NCI-H2196 (cell line): ENCODE data around the gene DNER.
"Not testable (repeated sequence)": the region's sequence is repeated elsewhere in the genome, so short reads cannot be mapped to it uniquely, and the experiment has no call there.

Source experiments
- DNase-seq: peaks from one replicate; lab custom pipeline; 2025; ENCODE audit not compliant: unreplicated experiment; lab: John Stamatoyannopoulos, UW

DNER gene

DNA sequence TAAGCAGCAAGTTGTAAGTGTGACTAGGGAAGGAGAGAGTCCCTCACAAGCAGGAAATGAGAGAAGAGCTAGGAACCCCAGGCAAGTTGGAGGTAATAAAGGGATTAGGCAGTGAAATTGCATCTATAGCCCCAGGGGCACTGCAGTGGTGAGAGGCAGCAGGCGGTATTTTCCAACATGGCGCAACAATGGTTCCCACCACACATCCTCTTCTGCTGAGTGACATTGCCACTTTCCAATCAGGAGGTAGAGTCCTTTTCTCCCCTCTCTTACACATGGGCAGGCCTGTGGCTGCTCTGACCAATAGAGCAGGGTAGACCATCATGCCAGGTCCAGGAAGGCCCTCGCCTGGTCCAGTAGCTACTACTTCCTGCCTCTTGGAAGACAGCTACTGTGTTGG lies 86.6 kb downstream of the DNER start:
- DNase-seq, result no peak

DNA sequence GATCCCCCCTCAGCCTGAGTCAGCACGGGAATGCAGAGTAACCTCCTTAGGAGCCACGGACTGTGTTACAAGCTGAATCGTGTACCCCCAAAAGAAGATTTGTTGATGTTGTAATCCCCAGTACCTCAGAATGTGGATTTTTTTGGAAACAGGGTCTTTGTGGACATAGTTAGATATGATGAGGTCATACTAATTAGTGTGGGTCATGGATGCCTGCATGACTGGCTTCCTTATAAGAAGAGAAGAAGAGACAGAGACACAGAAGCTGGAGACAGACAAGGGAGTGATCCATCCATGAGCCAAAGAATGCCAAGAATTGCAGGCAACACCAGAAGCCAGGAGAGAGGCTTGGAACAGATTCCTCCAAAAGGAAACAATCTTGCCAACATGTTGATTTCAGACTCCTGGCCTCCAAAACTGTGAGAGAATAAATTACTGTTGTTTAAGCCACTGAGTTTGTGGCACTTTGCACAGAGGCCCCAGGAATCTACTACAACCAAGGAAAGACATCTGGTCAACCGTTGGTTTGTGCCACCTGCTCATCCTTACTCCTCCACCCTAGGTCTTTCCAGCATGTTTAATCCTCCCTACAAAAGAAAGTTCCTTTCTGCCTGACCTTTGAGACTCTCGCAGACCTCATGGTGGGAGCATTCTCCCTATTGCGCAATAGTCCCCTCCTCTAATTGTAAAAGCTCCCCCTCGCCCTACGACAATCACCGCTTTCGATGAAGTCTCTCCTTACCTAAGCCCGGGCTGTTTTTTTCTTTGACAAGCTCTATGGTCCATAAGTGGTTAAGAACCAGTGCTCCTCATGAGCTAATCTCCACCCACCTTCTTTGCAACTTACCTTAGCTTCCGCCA lies 91.6 kb downstream of the DNER start:
- DNase-seq, result no peak

DNA sequence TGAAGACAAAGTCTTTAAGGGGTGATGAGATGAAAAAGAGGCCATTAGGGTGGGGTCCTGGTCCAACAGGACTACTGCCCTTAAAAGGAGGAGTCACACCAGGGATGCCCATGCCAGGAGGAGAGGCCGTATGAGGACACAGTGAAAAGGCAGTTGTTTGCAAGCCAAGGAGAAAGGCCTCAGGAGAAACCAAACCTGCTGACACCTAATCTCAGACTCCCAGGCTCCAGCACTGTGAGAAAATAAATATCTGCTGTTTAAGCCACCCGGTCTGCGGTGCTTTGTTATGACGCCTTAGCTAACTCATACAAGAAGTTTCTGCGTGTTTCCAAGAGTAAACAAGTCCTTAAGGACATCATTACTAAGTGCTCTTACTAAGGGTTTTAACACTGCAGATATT lies 93.6 kb downstream of the DNER start:
- DNase-seq, result no peak

DNA sequence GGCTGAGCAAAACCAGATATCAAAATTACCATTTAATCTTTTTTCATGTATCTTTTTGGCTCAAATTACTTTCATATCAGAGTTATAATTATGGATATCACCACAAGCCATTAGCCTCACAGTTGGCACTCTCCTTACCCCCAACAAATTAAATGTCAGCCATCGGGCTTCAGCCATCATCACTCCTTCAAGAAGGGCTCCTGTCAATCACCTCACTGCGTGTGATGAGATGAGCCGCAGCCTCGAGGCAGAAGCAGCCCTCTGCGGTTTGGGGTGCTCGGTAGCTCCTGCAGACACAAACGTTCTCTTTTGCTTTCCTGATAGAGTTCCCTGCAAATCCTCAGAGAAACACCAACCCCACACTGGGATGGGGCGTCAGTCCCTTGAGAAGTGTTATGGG lies 94.1 kb downstream of the DNER start:
- no peak for DNase-seq

- DNase-seq, result no peak
Measured at GRCh38 chr2:229616433-229616832, 97.9 kb downstream of the DNER start.

DNA sequence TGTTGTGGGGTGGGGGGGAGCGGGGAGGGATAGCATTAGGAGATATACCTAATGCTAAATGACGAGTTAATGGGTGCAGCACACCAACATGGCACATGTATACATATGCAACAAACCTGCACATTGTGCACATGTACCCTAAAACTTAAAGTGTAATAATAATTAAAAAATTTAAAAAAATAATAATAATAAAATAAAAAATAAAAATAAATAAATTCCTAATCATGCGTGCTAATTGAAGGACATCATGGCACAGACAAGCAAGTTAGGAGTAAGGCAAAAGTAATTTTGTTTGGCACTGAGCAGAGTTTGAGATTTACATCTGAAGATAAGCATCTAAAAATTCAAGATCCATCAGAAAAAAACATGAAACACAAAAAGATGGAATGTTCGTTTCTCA lies 100.3 kb downstream of the DNER start:
- not testable (repeated sequence) for DNase-seq

DNA sequence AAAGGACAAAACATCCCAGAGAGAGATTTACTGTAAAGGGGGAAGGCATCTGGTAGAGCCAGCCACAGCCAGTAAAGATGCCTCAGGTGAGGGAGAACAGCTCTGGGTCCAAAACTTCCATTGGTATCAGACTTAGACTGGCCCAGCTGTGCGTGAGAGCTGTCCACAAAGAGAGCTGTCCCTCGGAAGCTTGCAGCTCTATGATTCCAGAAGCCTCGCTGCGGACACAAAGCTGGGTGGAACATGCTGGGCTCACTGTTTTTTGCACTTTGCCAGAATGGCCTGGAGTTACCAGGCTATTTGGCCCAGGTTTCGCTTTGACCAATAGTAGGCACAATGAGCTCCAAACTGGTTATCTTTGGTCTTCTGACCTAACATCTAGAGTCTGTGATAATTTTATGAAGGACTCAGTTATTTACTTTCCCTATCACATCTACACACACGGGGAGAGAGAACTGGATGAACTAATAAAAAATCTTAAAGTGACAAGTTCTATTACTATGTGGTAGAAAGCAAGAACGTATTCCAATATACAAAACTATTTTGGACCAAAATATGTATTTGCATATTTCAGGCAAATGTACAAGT lies 101.9 kb downstream of the DNER start:
- DNase-seq, result no peak

DNA sequence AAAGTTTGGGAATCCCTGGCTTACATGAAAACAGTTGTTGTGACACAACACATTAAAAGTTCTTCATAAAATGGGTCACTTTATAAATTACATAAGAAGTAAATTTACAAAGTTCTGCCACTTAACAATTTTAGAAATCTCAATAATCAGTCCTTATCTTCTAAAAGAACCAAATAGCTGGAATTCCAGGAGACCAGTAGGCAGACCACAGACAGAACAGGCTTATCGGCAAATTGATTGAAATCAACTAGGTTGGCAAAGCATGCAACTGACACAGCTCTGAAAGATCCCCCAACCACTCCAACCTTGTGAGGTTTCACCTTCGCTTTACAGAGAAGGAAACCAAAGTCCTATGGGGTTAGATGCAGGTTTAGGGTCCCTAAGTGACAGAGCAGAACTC lies 103.0 kb downstream of the DNER start:
- DNase-seq, result no peak

GRCh38 chr2:229610872-229611271 lies 103.5 kb downstream of the DNER start:
- DNase-seq, result no peak

- DNase-seq, result no peak
Measured at GRCh38 chr2:229610333-229610732, 104.0 kb downstream of the DNER start.

DNA sequence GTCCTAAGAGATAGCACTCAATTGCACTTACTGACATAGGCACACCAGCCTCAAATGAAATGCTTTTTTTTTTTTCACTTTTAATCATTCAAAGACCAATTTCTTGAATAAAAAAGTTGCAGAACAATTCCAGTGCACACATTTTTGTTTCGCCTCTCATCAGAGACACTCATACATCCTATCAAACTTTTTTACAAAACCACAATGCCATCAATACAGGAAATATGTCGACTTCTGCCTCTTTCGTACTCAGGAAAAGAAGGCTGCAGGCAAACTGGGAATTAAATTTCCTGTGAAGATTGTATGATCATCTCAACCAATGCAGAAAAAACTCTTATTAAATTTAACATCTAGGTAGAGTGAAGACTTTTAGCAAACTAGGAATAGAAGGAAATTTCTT lies 112.4 kb downstream of the DNER start:
- DNase-seq, result no peak

DNA sequence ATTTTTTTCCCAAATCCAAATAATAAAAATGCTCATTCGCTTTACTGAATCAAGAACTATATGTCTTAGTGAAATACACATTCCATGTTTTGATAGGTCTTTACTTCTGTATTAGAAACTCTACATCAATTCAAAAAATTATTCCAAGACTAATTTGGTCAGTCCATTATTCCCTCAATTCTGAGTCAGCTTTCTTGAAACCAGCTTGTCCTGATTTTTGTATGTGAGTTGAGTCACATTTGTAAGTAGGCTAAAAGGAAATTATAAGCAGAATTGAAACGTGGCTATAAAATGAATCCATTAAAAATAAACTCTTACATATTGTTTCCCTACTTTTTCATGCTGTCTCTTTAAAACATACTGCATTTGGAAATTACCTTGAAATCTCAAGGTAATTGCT lies 113.0 kb downstream of the DNER start:
- DNase-seq, result no peak

DNA sequence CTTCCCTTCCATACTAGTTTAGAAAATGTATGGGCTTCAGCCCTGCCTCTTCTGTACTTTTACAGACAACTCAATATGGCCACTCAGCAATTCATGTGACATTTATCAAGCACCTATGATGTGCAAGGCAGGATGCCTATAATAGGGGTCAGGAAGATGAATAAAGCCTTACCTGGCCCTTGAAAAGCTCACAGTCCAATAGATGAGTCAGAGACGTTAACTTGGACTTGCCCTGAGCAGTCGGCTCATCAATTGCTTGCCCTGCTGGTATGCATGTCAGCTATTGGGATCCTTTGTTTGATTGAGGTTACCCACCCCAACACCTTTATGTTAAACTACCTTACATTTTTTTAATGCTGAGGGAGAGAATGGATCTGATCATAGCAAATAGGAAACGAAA lies 116.1 kb downstream of the DNER start:
- DNase-seq, result no peak

DNA sequence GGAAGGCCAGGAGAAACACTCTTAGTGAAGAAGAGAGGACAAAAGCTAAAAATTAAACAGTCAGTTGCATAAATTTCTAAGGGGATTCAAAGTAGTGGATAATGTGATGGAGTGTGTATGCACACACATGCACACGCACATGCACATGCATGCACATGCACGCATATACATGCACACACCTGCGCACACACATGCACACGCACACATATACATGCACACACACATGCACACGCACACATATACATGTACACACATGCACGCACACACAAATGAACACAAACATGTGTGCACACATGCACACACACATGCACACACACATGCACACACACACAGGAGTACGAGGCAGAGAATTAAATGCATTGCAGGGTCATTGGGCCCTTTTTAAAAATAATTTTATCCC lies 117.6 kb downstream of the DNER start:
- no peak for DNase-seq

DNA sequence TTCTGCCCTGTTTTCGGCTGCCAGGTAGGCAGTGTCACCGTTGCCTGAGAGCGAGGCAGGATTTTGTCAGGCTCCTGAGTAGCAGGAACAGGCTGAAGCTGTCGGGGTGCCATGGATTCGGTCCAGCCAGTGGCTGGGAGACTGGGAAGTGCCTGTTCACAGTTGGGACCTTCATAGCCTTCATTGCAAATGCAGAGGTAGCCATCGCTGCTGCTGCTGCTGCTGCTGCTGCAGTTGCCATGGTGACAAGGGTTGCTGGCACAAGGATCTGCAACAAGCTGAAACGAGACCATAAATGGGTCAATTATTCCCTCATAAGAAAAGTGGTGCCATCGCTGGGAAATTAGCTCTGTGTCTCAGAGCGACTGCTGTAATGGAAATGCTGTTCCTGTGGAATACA lies 122.7 kb downstream of the DNER start:
- DNase-seq, result no peak

DNA sequence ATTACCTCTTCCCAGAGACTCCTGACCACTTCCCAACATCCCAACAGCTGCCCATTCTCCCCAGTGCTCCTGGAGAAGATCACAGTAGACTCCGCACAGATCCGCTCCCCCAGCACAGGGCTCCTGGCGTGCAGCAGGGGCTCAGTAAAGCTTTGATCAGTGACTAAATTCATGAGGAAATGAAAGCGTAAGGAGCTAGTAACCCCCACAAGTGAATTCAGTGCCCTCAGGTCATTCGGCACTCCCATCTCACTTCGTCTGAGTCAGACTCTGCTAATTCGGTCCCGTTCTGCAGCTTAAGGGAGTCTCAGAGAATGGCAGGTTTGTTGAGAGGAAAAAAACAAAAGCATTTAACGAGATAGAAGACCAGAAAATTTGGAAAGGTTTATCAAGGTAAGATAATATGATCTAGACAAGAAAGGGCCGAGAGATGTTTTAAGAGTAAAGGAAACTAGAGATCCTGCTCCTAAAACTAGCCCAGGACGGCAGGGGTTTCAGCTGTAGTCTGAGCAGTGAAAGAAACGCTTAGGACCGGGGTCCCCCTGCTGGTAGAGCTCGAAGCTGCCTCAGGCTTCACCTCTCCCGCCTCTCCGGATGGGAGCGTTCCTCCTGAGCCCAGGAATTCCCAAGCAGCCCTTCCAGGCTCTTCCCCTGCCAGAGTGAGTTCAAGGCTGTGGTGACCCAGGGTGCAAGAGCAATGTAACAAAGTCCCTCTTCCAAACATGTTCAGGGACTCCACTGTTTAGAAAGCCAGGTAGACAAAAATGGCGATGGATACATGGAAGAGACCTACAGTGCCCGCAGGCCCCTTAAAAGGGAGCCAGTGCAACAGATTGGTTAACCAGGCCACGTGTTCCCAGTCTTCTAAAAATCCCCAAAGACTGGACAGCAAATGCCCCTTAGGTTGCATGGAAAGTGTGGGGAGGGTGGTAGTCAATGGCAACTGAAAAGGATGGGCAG lies 127.3 kb downstream of the DNER start:
- peak; percentile 25 for DNase-seq

- DNase-seq, result no peak
Measured at GRCh38 chr2:229586012-229586411, 128.3 kb downstream of the DNER start.

DNA sequence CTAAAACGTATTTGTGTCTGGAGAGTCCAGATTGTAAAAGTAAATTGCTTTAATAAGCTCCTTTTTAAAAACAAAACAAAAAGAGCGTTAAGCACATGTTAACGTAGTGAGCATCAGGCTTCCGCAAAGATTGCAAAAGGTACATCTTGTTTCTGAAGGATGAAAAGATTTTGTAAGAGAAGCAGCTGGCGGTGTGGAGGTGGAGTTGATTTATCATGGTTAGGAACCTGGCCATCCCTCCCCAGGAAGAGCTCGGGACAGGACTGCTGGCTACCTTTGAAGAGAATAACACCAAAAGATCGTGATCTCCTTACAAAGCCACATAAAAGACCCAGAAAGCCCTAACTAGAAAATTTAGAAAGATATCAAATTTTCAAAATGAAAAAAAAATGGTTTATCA lies 132.2 kb downstream of the DNER start:
- DNase-seq, result no peak

- no peak for DNase-seq
Measured at GRCh38 chr2:229578052-229578846, 136.1 kb downstream of the DNER start.

DNA sequence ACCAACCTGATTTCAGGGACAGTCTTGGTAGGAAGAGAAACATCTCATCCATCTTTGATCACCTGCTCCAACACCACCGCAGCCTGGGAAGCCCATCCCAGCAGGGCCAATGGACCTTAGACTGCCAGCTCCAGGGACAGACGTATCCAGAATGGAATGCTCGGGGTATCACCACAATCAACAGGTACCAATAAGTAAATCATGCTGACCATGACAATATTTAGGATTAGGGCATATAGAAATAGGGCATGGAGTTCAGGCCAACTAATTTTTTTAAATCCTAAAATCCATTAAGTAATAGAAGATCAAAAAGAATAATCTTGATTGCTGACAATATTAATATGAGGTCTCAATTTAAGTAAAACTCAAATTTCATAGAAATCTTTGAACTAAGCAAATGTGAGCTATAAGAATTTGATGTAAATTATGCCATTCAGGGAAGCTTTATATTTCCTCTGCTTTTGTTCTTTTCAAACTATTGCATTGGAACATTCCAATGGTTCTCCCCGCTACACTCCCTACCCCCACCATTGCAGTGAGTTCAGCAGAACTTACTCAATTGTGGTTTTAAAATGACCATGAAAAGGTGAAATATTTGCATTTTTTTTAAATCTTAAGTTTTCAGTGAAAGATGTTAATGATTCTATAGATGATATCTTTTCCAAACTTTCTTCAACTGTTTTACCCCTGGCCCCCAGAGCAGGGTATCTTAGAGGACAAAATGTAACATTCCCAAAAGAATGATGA lies 138.6 kb downstream of the DNER start:
- no peak for DNase-seq
